ENCODE results near the gene FCGR3B. TPM values are rescaled to one million over a fixed set of nuclear protein-coding genes. Genes with fewer than 3 reads are reported as not detected.
"Not testable (repeated sequence)": the region's sequence is repeated elsewhere in the genome, so short reads cannot be mapped to it uniquely, and the experiment has no call there.

Gene FCGR3B
- not detected for total RNA-seq

DNA sequence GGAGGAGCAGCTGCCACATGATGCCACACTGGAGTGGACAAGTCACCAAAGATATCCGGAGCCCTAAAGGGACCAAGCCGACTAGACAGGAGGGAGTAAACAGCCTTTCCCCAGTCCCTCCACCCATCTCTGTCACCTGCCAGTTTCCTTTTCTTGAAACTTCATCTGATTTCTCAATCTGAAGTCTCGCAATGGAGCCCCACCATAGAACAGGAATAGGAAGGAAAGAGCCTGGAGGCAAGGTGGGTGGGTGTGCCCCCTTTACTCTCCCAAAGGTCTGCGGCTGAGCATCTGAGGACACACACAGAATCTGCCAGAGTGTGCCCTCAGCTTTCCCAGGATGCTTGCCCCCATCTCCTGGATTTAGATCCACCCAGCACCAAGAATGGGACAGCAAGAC is at the start of gene FCGR3B:
Gene FCGR3B, minus strand, starts transcription at position 101 of the 400 bp plus-strand sequence. Its CDS starts 82 bp downstream, at position 19.
- Histone ChIP-seq H3K4me1 (no peaks in the 10 kb centered on the region), H3K27ac (no peak within 1 kb of the TSS), H3K4me3 (no peak within 1 kb of the TSS), H3K9me3 (no peaks in the 10 kb centered on the region), H3K27me3 (no peaks in the 10 kb centered on the region), H3K36me3 (replicated peaks in 1 of 2; ENCODE audit: insufficient read depth in 1 of 2, low read depth in 2 of 2) (no peaks in the 10 kb centered on the region)
- 63 to 69% methylated on average over 4 of the region's 4 CpGs for WGBS, 2 donors
- DNase-seq, result no peak
- TF ChIP-seq POLR2A (IDR thresholded peaks at IDR 0.05), result no peak
- TF ChIP-seq, protein P1, sequence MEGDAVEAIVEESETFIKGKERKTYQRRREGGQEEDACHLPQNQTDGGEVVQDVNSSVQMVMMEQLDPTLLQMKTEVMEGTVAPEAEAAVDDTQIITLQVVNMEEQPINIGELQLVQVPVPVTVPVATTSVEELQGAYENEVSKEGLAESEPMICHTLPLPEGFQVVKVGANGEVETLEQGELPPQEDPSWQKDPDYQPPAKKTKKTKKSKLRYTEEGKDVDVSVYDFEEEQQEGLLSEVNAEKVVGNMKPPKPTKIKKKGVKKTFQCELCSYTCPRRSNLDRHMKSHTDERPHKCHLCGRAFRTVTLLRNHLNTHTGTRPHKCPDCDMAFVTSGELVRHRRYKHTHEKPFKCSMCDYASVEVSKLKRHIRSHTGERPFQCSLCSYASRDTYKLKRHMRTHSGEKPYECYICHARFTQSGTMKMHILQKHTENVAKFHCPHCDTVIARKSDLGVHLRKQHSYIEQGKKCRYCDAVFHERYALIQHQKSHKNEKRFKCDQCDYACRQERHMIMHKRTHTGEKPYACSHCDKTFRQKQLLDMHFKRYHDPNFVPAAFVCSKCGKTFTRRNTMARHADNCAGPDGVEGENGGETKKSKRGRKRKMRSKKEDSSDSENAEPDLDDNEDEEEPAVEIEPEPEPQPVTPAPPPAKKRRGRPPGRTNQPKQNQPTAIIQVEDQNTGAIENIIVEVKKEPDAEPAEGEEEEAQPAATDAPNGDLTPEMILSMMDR (IDR thresholded peaks at IDR 0.05), result no peak
- intact Hi-C loops (cut with DNase I), result no loop called here
- no peak for ATAC-seq

DNA sequence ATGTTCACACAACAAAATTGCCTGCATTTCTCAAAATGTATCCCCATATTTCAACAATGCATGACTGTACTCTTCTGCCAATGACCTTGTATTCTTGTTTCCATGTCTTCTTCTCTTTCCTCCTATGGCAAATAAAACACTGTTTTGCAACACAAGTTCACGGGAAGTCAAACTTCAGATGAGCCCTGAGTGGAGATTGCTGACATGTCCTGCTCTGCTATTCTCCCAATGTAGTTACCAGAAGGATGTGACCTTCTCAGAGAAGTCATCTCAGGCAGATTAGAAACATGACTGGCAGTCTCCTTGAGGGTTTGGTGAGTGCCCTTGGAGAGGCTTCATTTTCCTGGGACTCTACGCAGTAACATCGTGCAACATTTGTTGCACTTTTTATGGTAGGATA is 47.5 kb upstream of the FCGR3B start:
- no peaks in the 10 kb centered on the region for H3K36me3 ChIP-seq (replicated peaks in 1 of 2; ENCODE audit: insufficient read depth in 1 of 2, low read depth in 2 of 2)
- H3K27me3 ChIP-seq, result no peaks in the 10 kb centered on the region
- H3K4me3 ChIP-seq, result no peak overlapping the region
- DNase-seq (no peak), ATAC-seq (no peak)
- no peak for TF ChIP-seq POLR2A (IDR thresholded peaks at IDR 0.05)
- TF ChIP-seq, protein P1 (IDR thresholded peaks at IDR 0.05), result no peak
- 86 to 91% methylated on average over 3 of the region's 3 CpGs for WGBS, 2 donors
- no peaks in the 10 kb centered on the region for H3K4me1 ChIP-seq
- intact Hi-C loops (cut with DNase I), result no loop called here
- no peaks in the 10 kb centered on the region for H3K9me3 ChIP-seq
- H3K27ac ChIP-seq, result no peak overlapping the region

DNA sequence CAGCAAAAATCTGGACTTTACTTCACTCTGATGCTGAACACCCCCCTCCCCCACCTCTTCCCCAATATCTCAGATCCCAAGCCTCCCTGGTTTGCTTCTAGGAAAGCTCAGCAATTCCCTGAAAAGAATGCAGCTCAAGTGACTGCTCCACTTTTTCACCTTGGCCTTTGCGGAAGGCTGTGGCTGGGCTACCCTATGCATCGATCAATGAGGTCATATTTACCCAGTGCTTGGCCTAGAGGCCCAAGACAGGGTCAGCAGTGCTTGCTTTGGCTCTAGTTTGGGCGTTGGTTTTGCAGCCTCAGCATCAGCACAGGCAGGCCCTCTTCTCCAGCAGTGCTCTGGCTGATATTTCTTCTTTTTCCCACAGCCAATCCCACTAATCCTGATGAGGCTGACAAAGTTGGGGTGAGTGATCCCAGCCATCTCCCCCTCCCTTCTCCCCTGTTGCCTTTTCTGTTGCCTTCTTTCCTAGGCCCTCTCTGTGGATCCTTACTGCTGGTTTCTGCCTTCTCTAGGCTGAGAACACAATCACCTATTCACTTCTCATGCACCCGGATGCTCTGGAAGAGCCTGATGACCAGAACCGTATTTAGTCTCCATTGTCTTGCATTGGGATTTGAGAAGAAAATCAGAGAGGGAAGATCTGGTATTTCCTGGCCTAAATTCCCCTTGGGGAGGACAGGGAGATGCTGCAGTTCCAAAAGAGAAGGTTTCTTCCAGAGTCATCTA is 46.1 kb upstream of the FCGR3B start:
- no peaks in the 10 kb centered on the region for H3K27me3 ChIP-seq
- TF ChIP-seq POLR2A (IDR thresholded peaks at IDR 0.05), result no peak
- TF ChIP-seq, protein P1 (IDR thresholded peaks at IDR 0.05), result no peak
- H3K36me3 ChIP-seq (replicated peaks in 1 of 2; ENCODE audit: insufficient read depth in 1 of 2, low read depth in 2 of 2), result no peaks in the 10 kb centered on the region
- no peaks in the 10 kb centered on the region for H3K9me3 ChIP-seq
- ATAC-seq (no peak), DNase-seq (peak in 3 of 4 donors; percentile 8 to 35 (median 14))
- WGBS, 2 donors, result 51 to 66% methylated on average over 5 of the region's 5 CpGs
- H3K4me1 ChIP-seq, result no peaks in the 10 kb centered on the region
- H3K27ac ChIP-seq, result no peak overlapping the region
- H3K4me3 ChIP-seq, result no peak overlapping the region
- intact Hi-C loops (cut with DNase I), result no loop called here

DNA sequence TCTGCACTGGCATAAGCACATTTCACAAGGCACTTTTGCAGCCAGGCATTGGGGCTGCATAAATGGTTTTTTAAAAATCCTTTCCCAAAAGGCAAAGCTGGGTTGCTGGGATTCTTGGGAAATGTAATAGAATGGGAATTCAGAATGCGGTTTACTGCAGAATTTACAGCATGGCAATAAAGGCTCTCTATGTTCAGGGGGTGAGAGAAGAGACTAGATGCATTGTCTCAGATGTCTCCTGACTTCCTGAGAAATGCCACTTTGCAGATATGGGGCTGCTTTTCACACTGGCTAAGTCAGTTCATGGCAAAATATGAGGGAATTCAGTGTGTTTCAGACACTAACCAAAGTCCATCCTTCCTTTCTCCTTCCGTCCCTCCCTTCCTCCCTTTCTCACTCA is 45.5 kb upstream of the FCGR3B start:
- TF ChIP-seq, protein P1 (IDR thresholded peaks at IDR 0.05), result no peak
- no peak for TF ChIP-seq POLR2A (IDR thresholded peaks at IDR 0.05)
- ATAC-seq (no peak), DNase-seq (no peak)
- no peaks in the 10 kb centered on the region for H3K27me3 ChIP-seq
- intact Hi-C loops (cut with DNase I), result no loop called here
- no peaks in the 10 kb centered on the region for H3K9me3 ChIP-seq
- no peaks in the 10 kb centered on the region for H3K4me1 ChIP-seq
- 91 to 98% methylated on average over 2 of the region's 2 CpGs for WGBS, 2 donors
- H3K36me3 ChIP-seq (replicated peaks in 1 of 2; ENCODE audit: insufficient read depth in 1 of 2, low read depth in 2 of 2), result no peaks in the 10 kb centered on the region
- no peak overlapping the region for H3K27ac ChIP-seq
- H3K4me3 ChIP-seq, result no peak overlapping the region

DNA sequence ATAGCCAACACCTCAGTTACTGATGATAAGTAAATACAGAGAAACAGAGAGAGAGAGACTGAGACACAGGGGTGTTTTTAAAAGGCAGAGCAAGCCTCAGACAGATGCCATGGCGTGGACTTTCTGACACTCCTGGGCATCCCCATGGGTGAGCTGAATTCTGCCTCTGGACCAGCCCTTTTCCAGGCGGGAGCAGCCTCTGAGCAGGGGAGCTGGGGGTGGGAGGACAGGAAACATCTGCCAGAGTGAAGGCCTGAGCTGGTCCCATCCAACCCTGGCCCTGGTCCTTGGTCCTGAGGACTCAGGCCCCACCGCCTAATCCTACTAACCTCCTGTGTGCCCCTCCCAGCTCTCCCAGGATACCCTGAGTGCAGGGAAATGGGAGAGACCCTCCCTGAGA is 43.9 kb upstream of the FCGR3B start:
- H3K9me3 ChIP-seq; DNase-seq; intact Hi-C loops (cut with DNase I); H3K4me3 ChIP-seq; ATAC-seq; H3K27me3 ChIP-seq; H3K36me3 ChIP-seq (replicated peaks in 1 of 2; ENCODE audit: insufficient read depth in 1 of 2, low read depth in 2 of 2); H3K27ac ChIP-seq; H3K4me1 ChIP-seq: not testable (repeated sequence)
- WGBS, 2 donors, result 62 to 100% methylated on average over 2 to 3 of the region's 3 CpGs

DNA sequence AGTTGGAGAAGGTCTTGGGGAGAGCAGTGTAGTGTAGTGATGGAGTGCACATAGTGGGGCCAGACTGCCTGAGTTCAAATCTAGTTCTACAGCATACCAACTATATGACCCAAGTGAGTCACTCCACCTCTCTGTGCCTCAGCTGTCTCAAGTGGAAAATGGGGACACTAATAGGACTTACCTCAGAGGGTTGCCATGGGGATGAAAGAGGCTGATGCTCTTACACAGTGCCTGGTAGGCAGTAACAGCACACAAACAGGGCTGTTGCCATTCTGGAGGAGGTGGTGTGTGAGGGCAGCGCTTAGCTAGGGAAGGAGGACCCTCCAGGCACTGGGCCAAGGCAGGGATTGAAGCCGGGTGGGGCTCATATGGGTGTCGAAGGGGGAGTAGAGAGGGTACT is 43.5 kb upstream of the FCGR3B start:
- H3K27me3 ChIP-seq; H3K9me3 ChIP-seq; intact Hi-C loops (cut with DNase I); DNase-seq; H3K27ac ChIP-seq; H3K4me1 ChIP-seq; H3K4me3 ChIP-seq; ATAC-seq; H3K36me3 ChIP-seq (replicated peaks in 1 of 2; ENCODE audit: insufficient read depth in 1 of 2, low read depth in 2 of 2): not testable (repeated sequence)
- 92 to 93% methylated on average over 3 of the region's 3 CpGs for WGBS, 2 donors

DNA sequence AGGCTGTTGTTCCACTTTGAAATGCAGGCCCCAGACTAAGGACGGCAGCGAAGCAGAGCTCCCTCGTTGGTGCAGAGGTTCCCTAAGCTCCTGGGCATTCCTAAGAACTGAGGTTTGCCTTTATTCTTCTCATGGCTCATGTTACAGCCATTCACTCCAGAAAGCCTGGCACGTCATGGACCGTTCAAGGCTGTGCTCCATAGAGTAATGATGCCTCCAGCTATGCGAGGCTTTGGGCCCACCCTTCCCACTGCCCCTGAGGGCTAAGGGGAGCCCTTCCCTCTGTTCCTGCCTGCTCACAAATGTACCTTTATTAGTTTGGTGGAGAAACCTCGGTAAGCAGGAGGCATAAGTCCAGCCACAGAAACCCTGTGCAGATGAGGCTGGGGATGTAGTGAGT is 42.5 kb upstream of the FCGR3B start:
- H3K9me3 ChIP-seq; DNase-seq; H3K27me3 ChIP-seq; H3K4me1 ChIP-seq; intact Hi-C loops (cut with DNase I); H3K27ac ChIP-seq; H3K4me3 ChIP-seq; H3K36me3 ChIP-seq (replicated peaks in 1 of 2; ENCODE audit: insufficient read depth in 1 of 2, low read depth in 2 of 2); ATAC-seq: not testable (repeated sequence)
- WGBS, 2 donors, result 96% methylated on average over 4 of the region's 7 CpGs; no CpG with 5 or more reads in 1 of the 2 donors

Measured in body of pancreas (tissue), 4 donors.